ENCODE measurements around the gene EDN3.

EDN3 gene

GRCh38 chr20:59365611-59366285, 65.3 kb downstream of the EDN3 start:
- no peak for DNase-seq (ENCODE audit: low read depth)

GRCh38 chr20:59371431-59371830, 71.0 kb downstream of the EDN3 start:
- no peak for DNase-seq (ENCODE audit: low read depth)

DNA sequence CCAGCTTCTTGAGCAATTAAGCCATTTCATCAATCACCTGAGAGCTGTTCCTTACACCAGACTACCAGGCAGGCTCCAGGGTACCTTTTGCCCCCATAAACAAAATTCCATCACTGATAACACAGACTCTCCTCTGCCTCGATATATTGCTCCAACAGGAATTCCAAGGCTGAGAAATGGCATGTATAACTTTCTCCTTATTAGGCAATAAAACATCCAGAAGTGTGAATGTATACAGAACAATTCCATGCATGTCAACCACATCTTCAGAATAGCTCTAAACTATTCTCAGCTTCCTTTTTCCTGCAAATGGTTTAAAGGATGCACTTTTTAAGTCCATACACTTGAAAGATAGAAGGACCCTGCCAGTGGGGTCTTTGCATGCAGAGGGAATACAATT, 73.8 kb downstream of the EDN3 start:
- no peak for DNase-seq (ENCODE audit: low read depth)

DNA sequence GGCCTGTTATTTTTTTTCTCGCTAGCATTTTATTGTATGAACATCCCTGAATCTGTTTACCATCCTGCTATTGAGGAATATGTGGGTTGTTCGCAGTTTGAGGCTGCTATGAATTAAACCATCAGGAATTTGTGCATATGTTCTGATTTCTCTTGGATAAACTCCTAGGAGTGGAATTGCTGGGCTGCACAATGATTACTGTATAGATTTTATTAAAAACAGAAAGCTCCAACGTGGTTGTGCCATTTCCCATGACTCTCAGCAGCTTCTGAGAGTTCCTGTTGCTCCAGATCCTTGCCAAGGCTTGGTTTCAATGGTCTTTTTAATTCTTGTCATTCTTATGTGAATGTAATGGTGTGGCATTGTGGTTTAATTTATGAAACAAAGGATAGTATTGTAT, 75.1 kb downstream of the EDN3 start:
- DNase-seq (ENCODE audit: low read depth), result no peak

Measured in non-pigmented ciliary epithelial cell (primary cell).